GM12872 (cell line): Measurements from ENCODE around the gene KAT7.

ENCODE experiments used
- CTCF ChIP-seq: IDR thresholded peaks from 3 replicates; pipeline ENCODE4 v1.5.1; 2011; ENCODE audit warnings: low read depth, mild to moderate bottlenecking, low read length, moderate library complexity; ENCODE audit not compliant: insufficient read depth

KAT7 gene

GRCh38 chr17:49878931-49879904, 90.7 kb downstream of the KAT7 start:
- TF ChIP-seq CTCF: no peak

GRCh38 chr17:49880291-49881053, 92.0 kb downstream of the KAT7 start:
- TF ChIP-seq CTCF: peak; percentile 98

- TF ChIP-seq CTCF: no peak
Observed at GRCh38 chr17:49881054-49881402, 92.5 kb downstream of the KAT7 start.

- no peak for TF ChIP-seq CTCF
Observed at GRCh38 chr17:49882434-49882833, 94.0 kb downstream of the KAT7 start.
